ENCODE results near the gene DOCK9. TPM values are rescaled to one million over a fixed set of nuclear protein-coding genes. Genes with fewer than 3 reads are reported as not detected.
A peak's percentile ranks its signal among the peaks of the same experiment; 100 is the strongest.

DOCK9 gene
- total RNA-seq, 1 experiment from 2014 or later: 36.6 TPM

DNA sequence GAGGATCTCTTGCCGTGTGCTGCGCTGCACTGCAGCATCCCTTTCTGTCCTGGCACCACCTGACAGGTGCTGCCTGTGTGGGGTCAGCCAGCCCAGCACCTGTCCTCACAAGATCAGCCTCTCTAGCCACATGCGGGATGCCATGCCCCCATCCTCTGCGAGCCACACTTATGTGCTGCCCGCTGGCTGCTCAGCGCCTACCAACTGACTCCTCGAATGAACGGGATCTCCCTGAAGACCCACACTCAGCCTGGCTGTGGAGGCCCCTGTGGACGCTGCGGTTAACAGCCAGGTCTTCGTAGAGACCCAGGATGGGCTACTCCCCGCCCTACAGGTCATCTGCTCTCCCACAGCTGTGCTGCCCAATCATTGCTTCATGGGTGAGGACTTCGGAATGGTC is 106.1 kb downstream of the DOCK9 start (continued):
- TF ChIP-seq, protein P1, sequence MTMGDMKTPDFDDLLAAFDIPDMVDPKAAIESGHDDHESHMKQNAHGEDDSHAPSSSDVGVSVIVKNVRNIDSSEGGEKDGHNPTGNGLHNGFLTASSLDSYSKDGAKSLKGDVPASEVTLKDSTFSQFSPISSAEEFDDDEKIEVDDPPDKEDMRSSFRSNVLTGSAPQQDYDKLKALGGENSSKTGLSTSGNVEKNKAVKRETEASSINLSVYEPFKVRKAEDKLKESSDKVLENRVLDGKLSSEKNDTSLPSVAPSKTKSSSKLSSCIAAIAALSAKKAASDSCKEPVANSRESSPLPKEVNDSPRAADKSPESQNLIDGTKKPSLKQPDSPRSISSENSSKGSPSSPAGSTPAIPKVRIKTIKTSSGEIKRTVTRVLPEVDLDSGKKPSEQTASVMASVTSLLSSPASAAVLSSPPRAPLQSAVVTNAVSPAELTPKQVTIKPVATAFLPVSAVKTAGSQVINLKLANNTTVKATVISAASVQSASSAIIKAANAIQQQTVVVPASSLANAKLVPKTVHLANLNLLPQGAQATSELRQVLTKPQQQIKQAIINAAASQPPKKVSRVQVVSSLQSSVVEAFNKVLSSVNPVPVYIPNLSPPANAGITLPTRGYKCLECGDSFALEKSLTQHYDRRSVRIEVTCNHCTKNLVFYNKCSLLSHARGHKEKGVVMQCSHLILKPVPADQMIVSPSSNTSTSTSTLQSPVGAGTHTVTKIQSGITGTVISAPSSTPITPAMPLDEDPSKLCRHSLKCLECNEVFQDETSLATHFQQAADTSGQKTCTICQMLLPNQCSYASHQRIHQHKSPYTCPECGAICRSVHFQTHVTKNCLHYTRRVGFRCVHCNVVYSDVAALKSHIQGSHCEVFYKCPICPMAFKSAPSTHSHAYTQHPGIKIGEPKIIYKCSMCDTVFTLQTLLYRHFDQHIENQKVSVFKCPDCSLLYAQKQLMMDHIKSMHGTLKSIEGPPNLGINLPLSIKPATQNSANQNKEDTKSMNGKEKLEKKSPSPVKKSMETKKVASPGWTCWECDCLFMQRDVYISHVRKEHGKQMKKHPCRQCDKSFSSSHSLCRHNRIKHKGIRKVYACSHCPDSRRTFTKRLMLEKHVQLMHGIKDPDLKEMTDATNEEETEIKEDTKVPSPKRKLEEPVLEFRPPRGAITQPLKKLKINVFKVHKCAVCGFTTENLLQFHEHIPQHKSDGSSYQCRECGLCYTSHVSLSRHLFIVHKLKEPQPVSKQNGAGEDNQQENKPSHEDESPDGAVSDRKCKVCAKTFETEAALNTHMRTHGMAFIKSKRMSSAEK (CRISPR knock-in tag; IDR thresholded peaks at IDR 0.05; ENCODE audit: borderline replicate concordance): no peak

DNA sequence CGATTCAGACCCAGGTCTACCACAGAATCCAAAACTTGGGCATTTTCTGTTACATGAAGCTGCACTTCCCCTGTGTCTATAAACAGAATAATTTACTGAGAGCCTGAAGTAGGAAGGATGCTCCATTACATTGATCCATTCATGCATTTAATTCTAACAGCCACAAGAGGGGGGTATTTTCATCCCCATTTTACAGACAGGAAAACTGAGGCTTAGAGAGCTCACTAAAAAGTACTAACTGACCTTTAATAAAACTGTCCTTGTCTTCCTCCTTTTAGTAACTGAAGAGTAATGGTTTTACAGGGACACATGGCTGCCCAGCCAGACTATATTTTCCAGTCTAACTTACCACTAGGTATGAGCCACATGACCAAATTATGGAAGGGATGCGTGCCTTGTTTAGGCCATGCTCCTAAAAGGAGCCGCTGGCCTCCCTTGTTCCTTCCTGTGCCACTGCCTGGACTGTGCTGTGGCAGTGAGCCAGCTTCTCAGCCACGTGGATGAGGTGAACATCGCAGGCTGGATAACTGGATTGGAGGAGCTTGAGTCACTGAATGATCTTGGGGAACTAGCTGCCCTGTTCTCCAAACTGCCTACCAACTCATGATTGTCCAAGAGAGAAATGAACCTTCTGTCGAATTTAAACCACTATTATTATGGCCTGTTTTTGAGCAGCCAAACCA is 108.3 kb downstream of the DOCK9 start:
- Mint-ChIP-seq H3K4me3 (no peak overlapping the region), H3K36me3 (peaks cover 35% of the 10 kb centered on the region), H3K27ac (no peak overlapping the region), H3K4me1 (peaks cover 7% of the 10 kb centered on the region), H3K27me3 (ENCODE audit: low read depth) (no peaks in the 10 kb centered on the region), H3K9me3 (peaks cover 22% of the 10 kb centered on the region)
- POLR2A ChIA-PET: no interaction called here
- DNase-seq (ENCODE audit: low spot score): no peak
- no peak for ATAC-seq
- CTCF ChIA-PET: interaction anchor here (0.7 to 1.5 kb wide), 5 partner anchors 17 to 164 kb away, joined by 3 to 5 read pairs (median 4); no protein-coding TSS in a partner anchor
- TF ChIP-seq PRRX2 (CRISPR knock-in tag; IDR thresholded peaks at IDR 0.05) (no peak), GTF2I (CRISPR knock-in tag; conservative IDR thresholded peaks at IDR 0.05) (peak; percentile 96)

DNA sequence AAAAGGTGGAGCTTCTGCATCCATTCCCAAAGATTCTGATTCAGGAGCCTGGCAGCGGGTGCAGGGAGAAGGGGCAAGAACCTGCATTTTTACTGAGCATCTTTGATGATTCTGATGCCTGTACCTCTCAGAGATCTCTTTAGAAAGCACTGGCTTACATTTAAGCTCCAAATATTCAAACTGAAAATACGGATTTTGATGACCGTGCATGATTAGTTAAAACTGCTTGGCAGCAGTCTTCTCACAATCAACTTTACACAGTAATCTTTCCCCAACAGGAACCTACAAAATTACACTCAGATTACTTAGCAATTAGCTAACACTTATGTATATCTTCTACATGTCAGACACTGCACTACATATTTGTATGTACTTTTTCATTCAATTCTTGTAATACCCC is 108.9 kb downstream of the DOCK9 start:
- H3K4me3 Mint-ChIP-seq: no peak overlapping the region
- TF ChIP-seq NR1H2 (CRISPR knock-in tag; IDR thresholded peaks at IDR 0.05) (no peak), NFATC4 (CRISPR knock-in tag; IDR thresholded peaks at IDR 0.05) (no peak), ZNF263 (CRISPR knock-in tag; IDR thresholded peaks at IDR 0.05; ENCODE audit: low read depth) (no peak), SP1 (CRISPR knock-in tag; conservative IDR thresholded peaks at IDR 0.05) (no peak)
- TF ChIP-seq, protein P2, sequence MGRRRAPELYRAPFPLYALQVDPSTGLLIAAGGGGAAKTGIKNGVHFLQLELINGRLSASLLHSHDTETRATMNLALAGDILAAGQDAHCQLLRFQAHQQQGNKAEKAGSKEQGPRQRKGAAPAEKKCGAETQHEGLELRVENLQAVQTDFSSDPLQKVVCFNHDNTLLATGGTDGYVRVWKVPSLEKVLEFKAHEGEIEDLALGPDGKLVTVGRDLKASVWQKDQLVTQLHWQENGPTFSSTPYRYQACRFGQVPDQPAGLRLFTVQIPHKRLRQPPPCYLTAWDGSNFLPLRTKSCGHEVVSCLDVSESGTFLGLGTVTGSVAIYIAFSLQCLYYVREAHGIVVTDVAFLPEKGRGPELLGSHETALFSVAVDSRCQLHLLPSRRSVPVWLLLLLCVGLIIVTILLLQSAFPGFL (CRISPR knock-in tag; IDR thresholded peaks at IDR 0.05; ENCODE audit: borderline replicate concordance): no peak
- TF ChIP-seq, protein P3, sequence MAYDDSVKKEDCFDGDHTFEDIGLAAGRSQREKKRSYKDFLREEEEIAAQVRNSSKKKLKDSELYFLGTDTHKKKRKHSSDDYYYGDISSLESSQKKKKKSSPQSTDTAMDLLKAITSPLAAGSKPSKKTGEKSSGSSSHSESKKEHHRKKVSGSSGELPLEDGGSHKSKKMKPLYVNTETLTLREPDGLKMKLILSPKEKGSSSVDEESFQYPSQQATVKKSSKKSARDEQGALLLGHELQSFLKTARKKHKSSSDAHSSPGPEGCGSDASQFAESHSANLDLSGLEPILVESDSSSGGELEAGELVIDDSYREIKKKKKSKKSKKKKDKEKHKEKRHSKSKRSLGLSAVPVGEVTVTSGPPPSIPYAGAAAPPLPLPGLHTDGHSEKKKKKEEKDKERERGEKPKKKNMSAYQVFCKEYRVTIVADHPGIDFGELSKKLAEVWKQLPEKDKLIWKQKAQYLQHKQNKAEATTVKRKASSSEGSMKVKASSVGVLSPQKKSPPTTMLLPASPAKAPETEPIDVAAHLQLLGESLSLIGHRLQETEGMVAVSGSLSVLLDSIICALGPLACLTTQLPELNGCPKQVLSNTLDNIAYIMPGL (CRISPR knock-in tag; IDR thresholded peaks at IDR 0.05): no peak
- H3K36me3 Mint-ChIP-seq: peaks cover 31% of the 10 kb centered on the region
- H3K27me3 Mint-ChIP-seq (ENCODE audit: low read depth): no peaks in the 10 kb centered on the region
- H3K27ac Mint-ChIP-seq: no peak overlapping the region
- ATAC-seq (no peak), DNase-seq (ENCODE audit: low spot score) (no peak)
- peaks cover 16% of the 10 kb centered on the region for H3K9me3 Mint-ChIP-seq
- CTCF ChIA-PET: interaction anchor here (1.2 to 1.5 kb wide), 2 partner anchors 29 to 70 kb away, joined by 3 to 5 read pairs; no protein-coding TSS in a partner anchor
- POLR2A ChIA-PET: no interaction called here
- H3K4me1 Mint-ChIP-seq: 0 out of 2 replicates have a peak, but pooled peaks cover 4% of the 10 kb centered on the region

DNA sequence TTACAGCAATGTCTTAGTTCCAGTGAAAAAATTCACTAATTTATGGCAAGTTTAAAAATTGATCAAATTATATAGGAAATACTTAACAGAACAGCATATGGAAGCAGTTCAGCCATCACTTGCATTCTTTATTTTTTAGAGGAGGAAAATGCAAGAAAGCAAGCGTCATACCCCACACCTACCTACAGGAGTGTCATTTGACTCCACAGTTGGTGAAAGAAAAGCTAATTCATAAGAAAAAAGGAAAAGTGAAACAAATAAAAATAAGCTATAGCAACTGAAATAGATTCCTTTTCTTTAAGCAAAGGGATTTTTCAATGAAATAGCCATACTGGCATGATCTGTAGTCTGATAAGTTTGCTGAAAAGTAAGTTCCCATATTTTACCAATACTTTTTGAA is 111.0 kb downstream of the DOCK9 start:
- ATAC-seq: no peak
- TF ChIP-seq NFE2L1 (CRISPR knock-in tag; IDR thresholded peaks at IDR 0.05) (no peak), ZNF416 (CRISPR knock-in tag; IDR thresholded peaks at IDR 0.05) (no peak), GRHL2 (CRISPR knock-in tag; IDR thresholded peaks at IDR 0.05; ENCODE audit: insufficient replicate concordance, severe bottlenecking) (no peak), ZNF396 (CRISPR knock-in tag; IDR thresholded peaks at IDR 0.05; ENCODE audit: borderline replicate concordance) (no peak), SMAD3 (CRISPR knock-in tag; IDR thresholded peaks at IDR 0.05; ENCODE audit: borderline replicate concordance) (no peak)
- TF ChIP-seq, protein P4, sequence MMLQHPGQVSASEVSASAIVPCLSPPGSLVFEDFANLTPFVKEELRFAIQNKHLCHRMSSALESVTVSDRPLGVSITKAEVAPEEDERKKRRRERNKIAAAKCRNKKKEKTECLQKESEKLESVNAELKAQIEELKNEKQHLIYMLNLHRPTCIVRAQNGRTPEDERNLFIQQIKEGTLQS (CRISPR knock-in tag; conservative IDR thresholded peaks at IDR 0.05): no peak
- TF ChIP-seq, protein P5, sequence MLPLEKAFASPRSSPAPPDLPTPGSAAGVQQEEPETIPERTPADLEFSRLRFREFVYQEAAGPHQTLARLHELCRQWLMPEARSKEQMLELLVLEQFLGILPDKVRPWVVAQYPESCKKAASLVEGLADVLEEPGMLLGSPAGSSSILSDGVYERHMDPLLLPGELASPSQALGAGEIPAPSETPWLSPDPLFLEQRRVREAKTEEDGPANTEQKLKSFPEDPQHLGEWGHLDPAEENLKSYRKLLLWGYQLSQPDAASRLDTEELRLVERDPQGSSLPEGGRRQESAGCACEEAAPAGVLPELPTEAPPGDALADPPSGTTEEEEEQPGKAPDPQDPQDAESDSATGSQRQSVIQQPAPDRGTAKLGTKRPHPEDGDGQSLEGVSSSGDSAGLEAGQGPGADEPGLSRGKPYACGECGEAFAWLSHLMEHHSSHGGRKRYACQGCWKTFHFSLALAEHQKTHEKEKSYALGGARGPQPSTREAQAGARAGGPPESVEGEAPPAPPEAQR (CRISPR knock-in tag; IDR thresholded peaks at IDR 0.05): no peak
- TF ChIP-seq, protein P6, sequence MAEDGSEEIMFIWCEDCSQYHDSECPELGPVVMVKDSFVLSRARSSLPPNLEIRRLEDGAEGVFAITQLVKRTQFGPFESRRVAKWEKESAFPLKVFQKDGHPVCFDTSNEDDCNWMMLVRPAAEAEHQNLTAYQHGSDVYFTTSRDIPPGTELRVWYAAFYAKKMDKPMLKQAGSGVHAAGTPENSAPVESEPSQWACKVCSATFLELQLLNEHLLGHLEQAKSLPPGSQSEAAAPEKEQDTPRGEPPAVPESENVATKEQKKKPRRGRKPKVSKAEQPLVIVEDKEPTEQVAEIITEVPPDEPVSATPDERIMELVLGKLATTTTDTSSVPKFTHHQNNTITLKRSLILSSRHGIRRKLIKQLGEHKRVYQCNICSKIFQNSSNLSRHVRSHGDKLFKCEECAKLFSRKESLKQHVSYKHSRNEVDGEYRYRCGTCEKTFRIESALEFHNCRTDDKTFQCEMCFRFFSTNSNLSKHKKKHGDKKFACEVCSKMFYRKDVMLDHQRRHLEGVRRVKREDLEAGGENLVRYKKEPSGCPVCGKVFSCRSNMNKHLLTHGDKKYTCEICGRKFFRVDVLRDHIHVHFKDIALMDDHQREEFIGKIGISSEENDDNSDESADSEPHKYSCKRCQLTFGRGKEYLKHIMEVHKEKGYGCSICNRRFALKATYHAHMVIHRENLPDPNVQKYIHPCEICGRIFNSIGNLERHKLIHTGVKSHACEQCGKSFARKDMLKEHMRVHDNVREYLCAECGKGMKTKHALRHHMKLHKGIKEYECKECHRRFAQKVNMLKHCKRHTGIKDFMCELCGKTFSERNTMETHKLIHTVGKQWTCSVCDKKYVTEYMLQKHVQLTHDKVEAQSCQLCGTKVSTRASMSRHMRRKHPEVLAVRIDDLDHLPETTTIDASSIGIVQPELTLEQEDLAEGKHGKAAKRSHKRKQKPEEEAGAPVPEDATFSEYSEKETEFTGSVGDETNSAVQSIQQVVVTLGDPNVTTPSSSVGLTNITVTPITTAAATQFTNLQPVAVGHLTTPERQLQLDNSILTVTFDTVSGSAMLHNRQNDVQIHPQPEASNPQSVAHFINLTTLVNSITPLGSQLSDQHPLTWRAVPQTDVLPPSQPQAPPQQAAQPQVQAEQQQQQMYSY (CRISPR knock-in tag; IDR thresholded peaks at IDR 0.05): no peak

More for the DNA sequence above, 111.0 kb downstream of the DOCK9 start:
- H3K36me3 Mint-ChIP-seq: peaks cover 22% of the 10 kb centered on the region
- no peak for DNase-seq (ENCODE audit: low spot score)
- no peaks in the 10 kb centered on the region for H3K27me3 Mint-ChIP-seq (ENCODE audit: low read depth)
- no peaks in the 10 kb centered on the region for H3K9me3 Mint-ChIP-seq
- H3K4me3 Mint-ChIP-seq: no peak overlapping the region
- CTCF ChIA-PET: interaction anchor here (0.6 to 1.9 kb wide), 16 partner anchors 8 to 314 kb away, joined by 3 to 10 read pairs (median 3); no protein-coding TSS in a partner anchor
- POLR2A ChIA-PET: no interaction called here
- 0 out of 2 replicates have a peak, but pooled peaks cover 4% of the 10 kb centered on the region for H3K4me1 Mint-ChIP-seq
- H3K27ac Mint-ChIP-seq: no peak overlapping the region

All from WTC11 (cell line).